Fibroblast of the aortic adventitia (primary cell): ENCODE results near the gene PC. TPM values are rescaled to one million over a fixed set of nuclear protein-coding genes. Genes with fewer than 3 reads are reported as not detected.

Experiments used
- DNase-seq: peaks from one replicate; pipeline ENCODE4 v3.0.0-alpha.2; 2010; ENCODE audit warnings: low read depth
- H3K4me3 ChIP-seq: 2 replicates; pipeline ENCODE4 v1.5.1; 2011; ENCODE audit warnings: low read depth, mild to moderate bottlenecking, control low read depth, low read length, moderate library complexity
- CTCF ChIP-seq: IDR thresholded peaks from 2 replicates; pipeline ENCODE4 v1.5.1; 2011; ENCODE audit warnings: mild to moderate bottlenecking, low read length, control low read depth, inconsistent platforms; ENCODE audit not compliant: insufficient read depth
- total RNA-seq: library from RNA; depleted of rRNA; stranded (reverse); fragments of >200 nt; gene quantifications from 2 replicates; pipeline ENCODE4 v1.2.3, GENCODE V29; 2012; ENCODE audit warnings: low replicate concordance

PC gene
- total RNA-seq, 1 donor = 12.7 TPM

- no peak for TF ChIP-seq CTCF
- DNase-seq = no peak
- H3K4me3 ChIP-seq = no peak overlapping the region
These were observed 88.1 kb downstream of the PC start for GRCh38 chr11:66870131-66870530.

GRCh38 chr11:66869567-66869870, 88.7 kb downstream of the PC start:
- no peak overlapping the region for H3K4me3 ChIP-seq
- DNase-seq = no peak
- no peak for TF ChIP-seq CTCF

GRCh38 chr11:66868726-66869566, 89.2 kb downstream of the PC start:
- DNase-seq = no peak
- TF ChIP-seq CTCF = no peak
- no peak overlapping the region for H3K4me3 ChIP-seq

GRCh38 chr11:66868082-66868725, 90.0 kb downstream of the PC start:
- TF ChIP-seq CTCF = no peak
- H3K4me3 ChIP-seq = no peak overlapping the region
- no peak for DNase-seq

GRCh38 chr11:66867425-66868040, 90.7 kb downstream of the PC start:
- no peak for DNase-seq
- no peak overlapping the region for H3K4me3 ChIP-seq

GRCh38 chr11:66866511-66866986, 91.6 kb downstream of the PC start:
- DNase-seq = no peak
- no peak for TF ChIP-seq CTCF
- no peak overlapping the region for H3K4me3 ChIP-seq

More at GRCh38 chr11:66867425-66868040, 90.7 kb downstream of the PC start:
- TF ChIP-seq CTCF = no peak
